K562 (cell line): ENCODE results near the gene VPS35. TPM values are rescaled to one million over a fixed set of nuclear protein-coding genes. Genes with fewer than 3 reads are reported as not detected.

Experiments used
- CREB1 ChIP-seq, 2 experiments: sonication (generic) in 1 of 2; formaldehyde crosslinking in 1 of 2; IDR thresholded peaks; 2 replicates each; pipeline versions ENCODE4 v1.6.1 to v1.8.0; 2012 to 2022; ENCODE audit warnings: inconsistent platforms in 1 of 2, mild to moderate bottlenecking in 1 of 2, missing genetic modification reagents in 1 of 2, moderate library complexity in 1 of 2
- HMGN3 ChIP-seq: IDR thresholded peaks from 2 replicates; pipeline ENCODE4 v1.6.1; 2011; ENCODE audit warnings: borderline replicate concordance, low read depth, mild to moderate bottlenecking, mixed read lengths, low read length; ENCODE audit not compliant: insufficient read length; ENCODE audit errors: extremely low read depth
- MGA ChIP-seq: fragments of 450-650 bp; IDR thresholded peaks from 2 replicates; pipeline ENCODE4 v1.6.1; 2016; ENCODE audit warnings: mild to moderate bottlenecking, moderate library complexity
- PATZ1 ChIP-seq: fragments of 250-450 bp; sonication (Bioruptor Pico); IDR thresholded peaks from 2 replicates; pipeline ENCODE4 v1.5.0; 2020; ENCODE audit warnings: mild to moderate bottlenecking, borderline replicate concordance
- RBFOX2 ChIP-seq: fragments of 200-400 bp; formaldehyde crosslinking; IDR thresholded peaks from 2 replicates; pipeline ENCODE4 v1.6.1; 2017; ENCODE audit warnings: low read depth, mild to moderate bottlenecking, low read length, moderate library complexity
- RHOXF2B ChIP-seq: fragments of 250-450 bp; sonication (Bioruptor Pico); conservative IDR thresholded peaks from 2 replicates; pipeline ENCODE4 v1.5.1; 2021
- TSC22D4 ChIP-seq: fragments of 450-650 bp; IDR thresholded peaks from 2 replicates; pipeline ENCODE4 v1.6.1; 2016; ENCODE audit warnings: missing genetic modification characterization, missing biosample characterization, control low read depth
- ZNF143 ChIP-seq: sonication (generic); formaldehyde crosslinking; IDR thresholded peaks from 2 replicates; pipeline ENCODE4 v1.9.0; 2022; ENCODE audit warnings: mild to moderate bottlenecking, missing genetic modification reagents
- ZNF316 ChIP-seq: fragments of 450-650 bp; IDR thresholded peaks from 2 replicates; pipeline ENCODE4 v1.6.1; 2016
- ZNF408 ChIP-seq: fragments of 250-450 bp; sonication (Bioruptor Pico); IDR thresholded peaks from 2 replicates; pipeline ENCODE4 v1.4.0; 2020; ENCODE audit warnings: low read depth, mild to moderate bottlenecking, moderate library complexity
- polyA plus RNA-seq, 8 experiments: library from polyadenylated mRNA; depleted of rRNA in 4 of 8; stranded (reverse) in 5 of 8; unstranded in 3 of 8; fragments of >200 nt; fragmentation: Nextera tagmentation in 2 of 8; fragmentation: Illumina TruSeq in 1 of 8; extraction: Ambion mirVana in 2 of 8; extraction: Trizol in 1 of 8; gene quantifications; 2 replicates each; pipeline versions ENCODE4 v1.2.1 to v1.2.3, GENCODE V29; 2011 to 2014; ENCODE audit warnings: inconsistent platforms in 1 of 8, missing spikeins in 1 of 8
- total RNA-seq, 7 experiments: library from RNA; depleted of rRNA in 6 of 7; stranded (reverse); fragments of >200 nt in 6 of 7; fragmentation: Illumina TruSeq in 2 of 7; extraction: Trizol in 2 of 7; gene quantifications; 2 replicates each; pipeline versions ENCODE4 v1.2.1 to v1.2.3, GENCODE V29; 2011 to 2021; ENCODE audit warnings: low replicate concordance in 1 of 7
- TF ChIP-seq, protein P1 (sequence below): IDR thresholded peaks from 2 replicates; pipeline ENCODE4 v1.6.1; 2011; ENCODE audit warnings: borderline replicate concordance, low read depth, mild to moderate bottlenecking, moderate library complexity, low read length; ENCODE audit not compliant: insufficient read depth, poor library complexity, severe bottlenecking

The VPS35 gene
- total and polyA plus RNA-seq, 9 of the 15 experiments (the other 6 are each of a cell fraction or from before 2014, with no cell fraction given): 32.7 to 131 (median 66.2) TPM

DNA sequence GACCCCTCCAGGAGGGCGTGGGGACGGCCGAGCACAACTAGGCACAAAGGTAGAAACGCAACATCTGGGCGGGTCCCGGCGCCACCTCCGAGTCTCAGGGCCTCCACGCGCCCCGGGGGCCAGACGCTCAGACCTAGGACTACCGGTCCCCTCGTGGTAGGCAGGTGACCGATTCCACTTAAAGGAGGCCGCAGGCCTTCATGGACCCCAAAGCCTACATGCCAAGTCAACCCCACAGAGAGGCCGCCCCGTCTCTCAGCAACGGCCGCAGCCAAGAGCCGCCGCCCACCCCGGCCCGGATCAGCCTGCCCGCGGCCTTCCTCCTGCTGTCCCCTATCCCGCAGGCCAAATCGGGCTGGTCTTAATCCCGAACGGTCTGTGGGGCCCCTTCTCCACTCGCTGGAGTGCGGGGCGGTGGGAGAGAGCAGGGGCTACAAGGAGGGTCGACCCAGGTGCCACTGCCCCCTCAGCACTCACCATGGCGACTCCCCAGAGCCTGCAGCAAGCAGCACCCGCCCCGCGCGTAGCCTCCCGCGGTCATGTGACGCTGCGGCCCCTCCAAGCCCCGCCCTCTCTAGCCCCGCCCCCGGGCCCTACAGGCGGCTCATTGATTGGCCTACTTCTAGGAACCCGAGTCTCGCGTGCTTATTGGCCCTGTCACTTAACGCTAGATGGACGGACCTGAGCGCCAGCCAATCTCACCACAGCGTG, at the start of gene VPS35 (continued):
- no peak for TF ChIP-seq PATZ1 (CRISPR knock-in tag)
- TF ChIP-seq ZNF408 (CRISPR knock-in tag): no peak
- TF ChIP-seq MGA: 0 out of 2 replicates have a peak, but pooled peaks have one; percentile 16
- TF ChIP-seq RBFOX2: peak; percentile 68
- TF ChIP-seq CREB1 (IDR thresholded peaks at IDR 0.05): no peak
- no peak for TF ChIP-seq CREB1 (CRISPR knock-in tag; IDR thresholded peaks at IDR 0.05)
- TF ChIP-seq ZNF316: no peak
- TF ChIP-seq ZNF143 (CRISPR knock-in tag): no peak; the same call in 1 of the 2 replicates
- no peak for TF ChIP-seq RHOXF2B (CRISPR knock-in tag)
- TF ChIP-seq TSC22D4: no peak
- TF ChIP-seq, protein P1, sequence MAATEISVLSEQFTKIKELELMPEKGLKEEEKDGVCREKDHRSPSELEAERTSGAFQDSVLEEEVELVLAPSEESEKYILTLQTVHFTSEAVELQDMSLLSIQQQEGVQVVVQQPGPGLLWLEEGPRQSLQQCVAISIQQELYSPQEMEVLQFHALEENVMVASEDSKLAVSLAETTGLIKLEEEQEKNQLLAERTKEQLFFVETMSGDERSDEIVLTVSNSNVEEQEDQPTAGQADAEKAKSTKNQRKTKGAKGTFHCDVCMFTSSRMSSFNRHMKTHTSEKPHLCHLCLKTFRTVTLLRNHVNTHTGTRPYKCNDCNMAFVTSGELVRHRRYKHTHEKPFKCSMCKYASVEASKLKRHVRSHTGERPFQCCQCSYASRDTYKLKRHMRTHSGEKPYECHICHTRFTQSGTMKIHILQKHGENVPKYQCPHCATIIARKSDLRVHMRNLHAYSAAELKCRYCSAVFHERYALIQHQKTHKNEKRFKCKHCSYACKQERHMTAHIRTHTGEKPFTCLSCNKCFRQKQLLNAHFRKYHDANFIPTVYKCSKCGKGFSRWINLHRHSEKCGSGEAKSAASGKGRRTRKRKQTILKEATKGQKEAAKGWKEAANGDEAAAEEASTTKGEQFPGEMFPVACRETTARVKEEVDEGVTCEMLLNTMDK: peak; percentile 70
- TF ChIP-seq HMGN3: peak; percentile 54
